H4 (cell line): ENCODE measurements around the gene C1orf198. TPM values are rescaled to one million over a fixed set of nuclear protein-coding genes. Genes with fewer than 3 reads are reported as not detected.

Experiments used
- DNase-seq: peaks from one replicate; pipeline ENCODE4 v3.0.0-alpha.2; 2015; ENCODE audit warnings: low spot score
- total RNA-seq: library from RNA; depleted of rRNA; stranded (reverse); fragments of >200 nt; shearing (Covaris generic); gene quantifications from 2 replicates; pipeline ENCODE4 v1.2.3, GENCODE V29; 2014

Gene C1orf198
- total RNA-seq, 1 experiment from 2014 or later = 23.4 TPM

DNA sequence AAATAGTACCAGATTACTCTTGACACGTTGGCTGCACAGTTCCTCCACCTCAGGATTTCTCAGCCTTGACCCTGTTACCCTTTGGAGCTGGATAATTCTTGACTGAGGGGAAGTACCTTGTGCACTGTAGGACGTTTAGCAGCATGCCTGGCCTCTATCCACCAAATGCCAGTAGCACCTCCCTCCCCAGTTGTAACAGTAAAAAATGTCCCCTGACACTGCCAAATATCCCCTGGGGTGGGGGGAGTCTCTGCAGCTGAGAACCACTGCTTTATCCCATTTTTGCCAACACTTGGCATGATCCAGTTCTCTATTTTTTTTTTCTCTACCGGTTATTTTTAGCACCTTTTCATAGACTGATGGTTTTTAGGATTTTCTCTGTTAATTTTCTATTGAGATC, 34.0 kb downstream of the C1orf198 start:
- no peak for DNase-seq

- DNase-seq = no peak
Measured at GRCh38 chr1:230833511-230833910, 34.8 kb downstream of the C1orf198 start.

DNA sequence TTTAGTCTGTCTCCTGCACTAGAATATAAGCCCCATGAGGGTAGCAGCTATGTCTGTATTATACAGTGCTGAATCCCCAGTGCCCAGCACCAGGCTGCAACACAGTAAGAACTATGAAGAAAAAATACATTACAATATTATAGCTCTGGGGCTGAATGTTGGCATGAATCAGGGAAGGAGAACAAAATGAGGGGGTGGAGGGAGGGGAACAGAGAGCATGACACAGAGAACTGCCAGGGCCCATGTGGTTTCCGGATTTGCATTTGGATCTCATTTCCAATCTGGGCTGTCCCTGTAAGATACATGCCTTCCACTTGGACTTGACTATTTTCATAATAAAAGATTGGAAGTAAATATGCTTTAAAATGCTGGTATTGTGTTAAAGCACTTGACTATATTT, 35.8 kb downstream of the C1orf198 start:
- no peak for DNase-seq

- DNase-seq = no peak
Measured at GRCh38 chr1:230831771-230832170, 36.5 kb downstream of the C1orf198 start.

DNA sequence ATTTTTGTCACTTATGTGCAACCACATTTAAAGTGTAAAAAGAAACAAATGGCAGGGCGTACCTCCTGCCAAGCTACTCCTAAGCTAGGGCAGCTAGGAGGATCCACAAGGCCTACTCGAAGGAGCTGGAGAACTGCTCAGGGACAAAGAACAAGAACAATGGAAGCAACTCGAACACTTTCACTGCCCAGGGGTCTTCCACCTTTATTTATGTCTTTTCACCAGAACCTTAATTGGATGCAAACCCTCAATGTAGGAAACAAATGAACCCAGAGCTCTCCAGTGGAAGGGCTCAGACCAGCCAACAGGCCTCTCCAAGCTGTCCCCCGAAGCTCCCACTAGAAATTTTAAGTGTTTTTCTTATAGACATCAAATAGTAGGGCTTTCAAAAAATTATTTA, 39.9 kb downstream of the C1orf198 start:
- no peak for DNase-seq

- no peak for DNase-seq
Measured at GRCh38 chr1:230827801-230828200, 40.5 kb downstream of the C1orf198 start.

- no peak for DNase-seq
Measured at GRCh38 chr1:230827081-230827681, 41.1 kb downstream of the C1orf198 start.

DNA sequence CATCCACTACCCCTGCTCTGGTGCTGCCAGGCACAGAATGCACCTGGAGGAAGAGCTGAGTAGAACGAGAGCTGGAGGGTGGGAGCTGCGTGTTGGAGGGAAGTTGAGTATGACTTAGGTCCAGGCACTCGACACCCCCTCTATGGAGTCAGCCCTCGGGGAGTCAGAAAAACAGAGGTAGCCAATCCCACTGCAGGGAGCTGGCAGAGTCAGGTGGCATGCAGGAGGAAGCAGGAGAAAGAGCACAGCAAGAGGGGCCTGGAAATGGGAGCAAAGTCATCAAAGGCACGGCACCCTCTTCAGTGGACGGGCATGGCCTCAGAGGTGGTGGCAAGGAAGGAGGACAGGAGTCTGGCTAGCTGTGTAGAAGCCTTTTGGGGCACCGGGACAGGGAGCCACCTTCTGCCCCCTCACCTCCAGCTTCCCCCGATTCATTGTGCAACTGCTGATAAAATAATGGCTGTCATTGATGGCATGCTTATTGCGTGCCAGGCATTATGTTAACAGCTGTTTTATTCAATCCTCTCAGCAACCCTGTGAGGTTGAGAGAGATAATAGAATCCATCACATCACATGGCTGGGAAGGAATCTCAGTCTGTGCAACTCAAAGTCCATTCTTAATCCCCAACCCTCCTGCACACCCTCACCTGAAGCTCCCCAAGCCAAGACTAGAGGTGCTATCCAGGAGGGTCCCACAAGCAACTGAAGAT, 42.0 kb downstream of the C1orf198 start:
- no peak for DNase-seq

DNA sequence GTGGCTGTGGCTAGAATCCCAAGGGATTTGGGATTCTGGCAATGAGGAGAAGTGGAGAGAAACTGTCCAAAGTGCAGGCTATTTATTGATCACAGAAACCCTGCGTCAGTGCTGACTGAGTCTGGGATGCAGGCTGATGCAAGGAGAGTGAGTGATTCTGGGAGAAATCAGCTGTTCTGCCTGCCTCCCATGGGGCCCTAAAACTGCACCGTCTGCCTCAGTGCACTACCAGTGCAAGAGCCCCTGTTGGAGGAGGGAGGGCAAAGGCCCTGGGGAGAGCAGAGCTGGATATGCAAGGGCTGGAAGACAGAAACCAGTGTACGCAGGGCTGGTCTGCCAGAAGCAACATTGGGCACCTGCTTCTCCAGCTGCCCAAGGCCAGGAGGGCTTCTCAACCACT, 42.6 kb downstream of the C1orf198 start:
- DNase-seq = no peak

DNA sequence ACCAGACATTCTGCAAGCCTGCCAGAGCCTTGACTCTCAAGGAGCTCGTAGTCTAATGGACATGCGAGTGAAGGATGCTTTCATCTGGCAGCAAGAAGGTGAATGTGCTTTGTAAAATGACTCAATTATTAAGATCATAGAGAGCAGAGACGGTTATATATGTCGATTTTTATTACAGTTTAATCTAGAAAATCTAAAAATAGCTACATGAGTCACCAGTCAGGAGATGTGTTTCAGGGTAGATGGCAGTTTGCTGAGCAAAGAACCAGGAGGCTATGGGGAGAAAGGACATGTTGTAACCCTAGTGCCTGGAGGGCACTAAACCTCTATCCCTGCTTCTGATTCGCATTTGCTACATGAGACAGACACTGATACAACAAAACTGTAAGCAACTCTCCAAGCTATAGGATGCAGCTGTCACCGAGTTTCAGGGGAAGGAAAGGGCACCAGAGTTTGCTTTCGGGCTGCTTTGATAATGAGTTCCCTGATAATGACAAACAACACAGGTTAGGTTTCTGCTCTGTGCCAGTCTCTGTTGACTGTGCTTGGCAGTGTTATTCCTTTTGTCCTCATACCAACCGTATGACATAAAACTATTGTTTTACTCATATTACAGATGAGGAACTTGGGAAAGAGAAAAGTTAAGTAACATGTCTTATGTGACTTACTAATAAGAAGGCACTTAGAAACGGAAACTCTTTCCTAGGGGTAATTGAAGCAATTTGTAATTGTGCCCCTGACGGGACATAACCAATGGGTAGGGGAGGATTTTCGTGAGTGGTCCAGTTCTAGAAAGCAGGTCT, 43.2 kb downstream of the C1orf198 start:
- peak; percentile 58 for DNase-seq

GRCh38 chr1:230824551-230824918, 43.8 kb downstream of the C1orf198 start:
- DNase-seq = no peak

GRCh38 chr1:230823931-230824381, 44.4 kb downstream of the C1orf198 start:
- DNase-seq = no peak

GRCh38 chr1:230823426-230823825, 44.9 kb downstream of the C1orf198 start:
- DNase-seq = no peak

DNA sequence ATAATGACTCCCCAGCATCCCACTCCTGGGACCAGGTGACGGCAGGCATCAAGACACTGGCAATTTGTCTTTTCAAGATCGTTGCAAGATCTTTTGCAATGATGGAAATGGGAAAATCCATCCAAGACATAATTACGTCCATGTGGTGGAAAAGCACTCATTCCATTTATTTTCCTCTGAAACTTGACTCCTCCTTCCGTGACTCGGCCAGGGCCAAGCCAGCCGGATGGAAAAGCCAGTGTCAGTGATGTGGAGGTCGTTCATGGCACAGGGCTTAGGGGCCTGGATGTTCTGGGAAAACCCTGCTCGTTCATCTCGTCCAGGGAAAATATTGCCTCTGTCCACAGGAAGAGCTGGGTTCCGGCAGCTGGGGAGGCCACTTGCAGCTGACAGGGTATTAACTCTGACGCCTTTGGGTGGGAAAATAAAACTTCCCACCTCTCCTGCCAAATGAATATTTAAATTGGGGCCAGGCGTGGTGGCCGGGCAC, 46.2 kb downstream of the C1orf198 start:
- DNase-seq = no peak

DNA sequence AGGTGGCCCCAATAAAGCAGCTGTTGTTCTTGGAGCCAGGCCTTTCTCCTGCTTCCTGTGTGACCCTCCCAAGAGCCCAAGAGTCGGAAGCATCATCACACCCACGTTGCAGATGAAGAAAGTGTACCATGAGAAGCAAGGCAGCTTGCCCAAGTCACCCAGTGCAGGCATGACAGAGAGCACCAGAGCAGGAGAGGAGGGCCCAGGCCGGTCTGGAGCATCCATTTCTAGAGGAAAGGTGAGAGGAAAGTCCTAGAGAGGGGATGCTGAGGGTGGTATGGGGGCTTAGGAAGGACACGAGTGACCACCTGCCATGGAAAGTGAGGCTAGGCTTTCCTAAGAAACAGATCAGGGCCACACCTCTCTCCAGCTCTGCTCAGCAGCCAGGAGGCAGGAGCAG, 47.0 kb downstream of the C1orf198 start:
- DNase-seq = no peak

- no peak for DNase-seq
Measured at GRCh38 chr1:230820568-230820967, 47.8 kb downstream of the C1orf198 start.

- no peak for DNase-seq
Measured at GRCh38 chr1:230819976-230820375, 48.3 kb downstream of the C1orf198 start.

DNA sequence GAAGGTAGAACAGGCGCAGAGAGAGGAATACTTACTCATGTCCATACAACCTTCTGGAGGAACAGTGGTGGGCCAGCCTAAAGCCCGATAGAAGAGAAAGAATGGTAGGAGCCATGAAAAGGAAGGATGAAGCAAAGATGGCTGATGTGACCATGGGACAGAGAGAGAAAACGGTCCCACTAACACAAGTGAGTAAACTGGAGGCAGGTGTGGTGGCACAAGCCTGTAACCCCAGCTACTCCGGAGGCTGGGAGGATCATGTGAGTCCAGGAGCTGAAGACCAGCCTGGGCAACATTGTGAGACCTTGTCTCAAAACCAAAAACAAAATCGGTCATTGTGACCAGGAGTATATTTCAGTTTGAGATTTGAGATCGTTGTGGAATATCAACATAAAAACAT, 49.4 kb downstream of the C1orf198 start:
- no peak for DNase-seq

DNA sequence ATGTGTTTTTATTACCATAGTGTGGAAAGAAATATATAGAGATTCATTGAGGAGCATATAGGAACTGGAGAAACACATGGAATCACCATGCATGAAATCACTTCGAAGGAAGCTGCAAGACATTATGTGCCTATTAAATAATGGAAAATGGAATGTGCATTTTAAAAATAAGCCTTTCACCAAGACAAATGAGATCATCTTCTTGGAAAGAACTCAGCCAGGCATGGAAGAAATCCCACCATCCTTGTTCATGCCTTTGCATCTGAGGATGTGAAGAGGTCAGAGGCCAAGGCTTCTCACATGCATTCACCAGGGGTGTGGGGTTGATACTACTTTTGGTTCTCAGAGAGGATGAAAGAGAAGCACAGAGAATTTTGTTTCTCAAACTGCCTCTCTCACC, 50.0 kb downstream of the C1orf198 start:
- no peak for DNase-seq

DNA sequence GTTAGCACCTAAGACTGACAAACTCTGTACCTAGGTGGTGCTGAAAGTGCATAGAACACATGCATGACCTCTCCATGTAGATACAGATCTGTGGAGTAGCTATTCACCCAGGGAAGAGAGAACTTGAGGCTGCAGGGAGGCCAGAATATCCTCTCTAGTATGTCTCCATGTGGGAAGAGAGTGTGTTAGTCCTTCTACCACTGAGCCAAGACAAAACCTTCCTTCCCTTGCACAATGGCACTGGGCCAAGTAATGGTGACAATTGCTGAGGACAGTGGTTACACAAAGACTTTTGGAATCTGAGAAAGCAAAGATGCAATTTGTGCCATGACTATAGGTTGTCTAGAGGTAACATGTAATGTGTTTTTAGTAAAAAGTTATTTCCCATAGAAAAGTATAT, 52.3 kb downstream of the C1orf198 start:
- no peak for DNase-seq

DNA sequence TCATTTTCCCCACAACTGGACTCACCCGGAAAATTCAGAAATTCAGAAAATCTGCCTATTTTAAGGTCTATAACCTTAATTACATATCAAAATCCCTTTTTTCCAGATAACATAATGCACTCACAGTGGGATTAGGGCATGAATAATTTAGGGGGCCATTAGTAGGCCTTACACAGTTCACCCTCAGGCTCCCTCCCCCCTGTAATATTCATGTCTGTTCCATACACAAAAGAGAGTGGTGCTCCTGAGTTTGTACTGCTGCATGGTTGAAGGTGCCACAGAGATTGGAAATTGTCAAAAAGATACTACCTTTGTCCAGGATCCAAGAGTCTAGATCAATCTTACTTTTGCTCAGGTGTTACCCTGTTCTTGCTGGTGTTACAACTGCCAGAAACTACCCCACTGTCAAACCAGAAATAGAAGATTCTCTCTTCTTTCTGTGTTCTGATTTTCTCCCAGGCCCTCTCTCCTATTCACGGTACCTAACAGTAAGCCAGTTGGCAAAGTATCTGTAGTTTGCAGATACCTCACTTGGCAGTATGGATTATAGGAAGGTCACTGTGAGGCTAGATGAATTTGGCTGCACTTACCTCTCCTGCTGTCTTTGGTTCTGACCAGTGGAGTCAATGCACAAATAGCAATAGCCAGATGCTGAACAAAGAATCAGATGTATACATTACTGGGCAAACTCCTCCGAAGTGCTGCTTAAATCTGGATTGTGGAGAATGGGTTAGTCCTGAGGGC, 53.2 kb downstream of the C1orf198 start:
- DNase-seq = no peak

DNA sequence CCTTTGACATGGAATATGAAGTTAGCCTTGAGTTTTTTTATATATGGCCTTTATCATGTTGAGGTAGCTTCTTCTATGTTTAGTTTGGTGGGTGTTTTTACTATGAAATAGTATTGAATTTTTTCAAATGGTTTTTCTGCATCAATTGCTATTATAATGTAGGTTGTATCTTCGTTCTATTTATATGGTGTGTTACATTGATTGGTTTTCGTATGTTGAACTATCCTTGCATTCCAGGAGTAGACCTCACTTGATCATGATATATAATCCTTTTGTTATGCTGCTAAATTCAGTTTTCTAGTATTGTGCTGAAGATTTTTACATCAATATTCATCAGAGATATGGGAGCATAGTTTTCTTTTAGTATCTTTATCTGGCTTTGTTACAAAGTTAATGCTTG, 55.8 kb downstream of the C1orf198 start:
- DNase-seq = no peak
